AG09309 (cell line): ENCODE results near the gene DDX31.

Source experiments
- DNase-seq: peaks from one replicate; pipeline ENCODE4 v3.0.0-alpha.2; 2010; ENCODE audit warnings: low read depth
- H3K4me3 ChIP-seq: 2 replicates; pipeline ENCODE4 v1.5.1; 2011; ENCODE audit warnings: mild to moderate bottlenecking, low read depth, low read length, moderate library complexity; ENCODE audit not compliant: control insufficient read depth
- TF ChIP-seq, protein P1 (sequence below): IDR thresholded peaks from 2 replicates; pipeline ENCODE4 v1.5.1; 2011; ENCODE audit warnings: mild to moderate bottlenecking, low read depth, low read length, inconsistent platforms; ENCODE audit not compliant: insufficient read depth, control insufficient read depth; ENCODE audit errors: missing control alignments

DDX31 gene

DNA sequence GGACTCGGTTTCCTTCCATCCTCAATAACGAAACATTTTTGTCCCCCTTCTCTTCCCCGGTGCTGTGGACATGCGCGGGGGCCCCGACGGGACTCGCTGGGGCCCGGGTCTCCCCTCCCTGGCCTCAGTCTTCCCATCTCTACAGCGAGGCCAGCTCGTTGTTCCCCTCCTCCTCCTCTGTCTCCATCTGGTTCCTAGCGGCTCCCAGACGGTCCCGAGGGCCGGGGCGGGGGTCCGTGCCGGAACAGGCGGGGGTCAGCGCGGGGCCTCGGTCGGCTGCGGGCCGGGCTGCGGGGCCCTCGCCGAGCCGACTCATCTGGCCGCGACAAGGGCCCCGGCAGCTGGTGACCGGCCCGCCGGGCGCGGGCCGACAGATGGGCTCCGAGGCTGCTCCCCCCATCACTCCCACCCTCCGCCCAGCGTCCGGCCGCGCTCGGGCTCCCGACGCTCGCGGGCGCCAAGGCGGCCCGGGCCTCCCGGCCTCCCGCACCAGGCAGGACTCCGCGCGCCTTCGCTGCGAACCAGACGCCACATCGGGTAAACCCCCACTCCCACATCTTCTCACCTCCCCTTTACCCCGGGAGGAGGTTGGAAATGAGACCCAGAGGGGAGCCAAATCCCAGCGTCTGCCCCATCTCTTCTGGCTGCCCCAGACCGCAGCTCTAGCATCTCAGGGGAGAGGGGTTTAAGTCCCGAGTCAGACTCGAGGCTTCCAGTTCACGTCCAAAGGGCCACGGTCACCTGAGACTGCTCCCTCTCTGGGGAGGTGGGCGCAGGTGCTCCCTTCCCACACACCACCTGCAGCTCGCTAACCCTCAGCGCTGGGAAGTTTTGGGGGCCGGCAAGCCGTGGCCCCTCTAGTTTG, 79.2 kb downstream of the DDX31 start:
- TF ChIP-seq, protein P1, sequence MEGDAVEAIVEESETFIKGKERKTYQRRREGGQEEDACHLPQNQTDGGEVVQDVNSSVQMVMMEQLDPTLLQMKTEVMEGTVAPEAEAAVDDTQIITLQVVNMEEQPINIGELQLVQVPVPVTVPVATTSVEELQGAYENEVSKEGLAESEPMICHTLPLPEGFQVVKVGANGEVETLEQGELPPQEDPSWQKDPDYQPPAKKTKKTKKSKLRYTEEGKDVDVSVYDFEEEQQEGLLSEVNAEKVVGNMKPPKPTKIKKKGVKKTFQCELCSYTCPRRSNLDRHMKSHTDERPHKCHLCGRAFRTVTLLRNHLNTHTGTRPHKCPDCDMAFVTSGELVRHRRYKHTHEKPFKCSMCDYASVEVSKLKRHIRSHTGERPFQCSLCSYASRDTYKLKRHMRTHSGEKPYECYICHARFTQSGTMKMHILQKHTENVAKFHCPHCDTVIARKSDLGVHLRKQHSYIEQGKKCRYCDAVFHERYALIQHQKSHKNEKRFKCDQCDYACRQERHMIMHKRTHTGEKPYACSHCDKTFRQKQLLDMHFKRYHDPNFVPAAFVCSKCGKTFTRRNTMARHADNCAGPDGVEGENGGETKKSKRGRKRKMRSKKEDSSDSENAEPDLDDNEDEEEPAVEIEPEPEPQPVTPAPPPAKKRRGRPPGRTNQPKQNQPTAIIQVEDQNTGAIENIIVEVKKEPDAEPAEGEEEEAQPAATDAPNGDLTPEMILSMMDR, result no peak
- H3K4me3 ChIP-seq, result no peak overlapping the region
- DNase-seq, result no peak

DNA sequence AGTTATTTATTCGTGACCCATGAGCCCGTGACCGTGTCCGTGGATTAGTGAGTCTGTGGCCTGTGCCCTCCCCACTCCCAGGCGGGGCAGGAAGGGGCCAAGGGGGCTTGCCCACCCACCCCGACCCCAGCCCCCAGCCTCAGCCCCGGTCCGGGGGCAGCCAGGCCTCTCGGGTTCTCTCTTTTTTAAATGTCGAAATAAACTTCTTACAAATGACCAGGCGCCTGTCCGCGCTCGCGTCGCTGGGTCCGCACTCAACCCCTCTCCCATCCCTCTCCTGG, 79.8 kb downstream of the DDX31 start:
- no peak for DNase-seq
- H3K4me3 ChIP-seq, result no peak overlapping the region
- TF ChIP-seq, protein P1, result no peak

DNA sequence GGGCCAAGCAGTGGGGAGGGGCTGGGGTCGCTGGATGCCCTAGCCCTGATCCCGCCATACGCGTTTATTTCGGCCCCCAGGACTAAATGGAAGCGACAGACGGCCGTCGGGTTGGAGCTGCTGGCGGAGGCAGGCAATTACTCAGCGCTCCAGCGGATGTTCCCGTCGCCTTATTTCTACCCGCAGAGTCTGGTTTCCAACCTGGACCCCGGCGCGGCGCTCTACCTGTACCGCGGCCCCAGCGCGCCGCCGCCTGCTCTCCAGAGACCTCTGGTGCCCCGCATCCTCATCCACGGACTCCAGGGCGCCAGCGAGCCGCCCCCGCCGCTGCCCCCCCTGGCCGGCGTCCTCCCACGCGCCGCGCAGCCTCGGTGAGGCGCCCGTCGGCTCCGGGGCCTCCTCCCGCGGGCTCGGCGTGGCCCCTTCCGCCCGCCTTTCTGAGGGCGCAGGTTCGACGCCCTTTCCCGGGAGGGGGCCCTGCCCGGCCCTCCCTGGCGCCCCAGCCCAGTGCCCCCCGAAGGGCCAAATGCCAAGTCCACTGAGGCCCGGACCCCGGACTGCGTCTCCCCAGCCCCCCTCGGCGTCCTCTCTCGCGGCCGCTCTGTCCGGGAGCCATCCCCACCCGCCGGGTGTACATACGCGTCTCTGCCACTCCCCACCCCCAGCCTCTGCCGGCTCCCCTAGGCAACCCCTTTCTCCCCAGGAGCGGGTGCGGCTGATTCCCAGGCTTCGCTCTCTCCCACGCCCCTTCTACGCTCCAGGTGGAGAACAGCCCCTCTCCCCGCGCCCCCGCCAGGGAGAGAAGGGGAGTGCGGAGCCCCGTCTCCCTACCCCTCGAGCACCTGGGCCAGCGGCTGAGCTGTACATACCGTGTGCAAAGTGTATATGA, 80.4 kb downstream of the DDX31 start:
- no peak overlapping the region for H3K4me3 ChIP-seq
- no peak for DNase-seq
- TF ChIP-seq, protein P1, result no peak

DNA sequence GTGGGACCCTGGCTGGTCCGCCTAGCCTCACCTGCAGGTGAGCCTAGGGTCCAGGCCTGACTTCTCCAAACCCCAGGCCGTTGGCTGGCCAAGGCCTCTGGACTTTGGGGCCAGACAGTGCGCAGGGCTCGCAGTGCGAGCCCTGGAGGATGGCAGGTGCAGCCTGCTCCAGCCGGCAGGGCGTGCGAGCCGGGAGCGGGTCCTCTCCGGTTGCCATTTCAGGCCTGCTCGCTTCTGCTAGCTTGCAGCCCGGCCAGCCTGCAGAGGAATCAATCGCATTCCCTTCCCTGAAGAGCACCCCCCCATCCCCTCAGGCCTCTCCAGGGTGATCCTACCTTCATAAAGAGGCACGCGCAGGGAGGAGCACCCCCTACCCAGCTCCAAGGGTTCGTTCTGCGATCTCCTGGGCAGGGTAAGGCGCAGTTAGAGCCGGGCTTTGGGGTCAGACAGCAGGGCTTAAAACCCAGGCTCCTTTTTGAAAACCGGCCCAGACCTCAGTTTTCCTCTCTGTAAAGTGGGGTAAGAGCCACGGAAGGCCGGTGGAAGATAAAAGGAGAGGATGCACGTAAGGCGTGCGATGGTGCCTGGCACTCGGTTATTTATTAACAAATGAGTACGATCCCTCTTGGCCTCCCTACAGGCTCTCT, 81.2 kb downstream of the DDX31 start:
- DNase-seq, result no peak
- TF ChIP-seq, protein P1, result no peak
- H3K4me3 ChIP-seq, result no peak overlapping the region

DNA sequence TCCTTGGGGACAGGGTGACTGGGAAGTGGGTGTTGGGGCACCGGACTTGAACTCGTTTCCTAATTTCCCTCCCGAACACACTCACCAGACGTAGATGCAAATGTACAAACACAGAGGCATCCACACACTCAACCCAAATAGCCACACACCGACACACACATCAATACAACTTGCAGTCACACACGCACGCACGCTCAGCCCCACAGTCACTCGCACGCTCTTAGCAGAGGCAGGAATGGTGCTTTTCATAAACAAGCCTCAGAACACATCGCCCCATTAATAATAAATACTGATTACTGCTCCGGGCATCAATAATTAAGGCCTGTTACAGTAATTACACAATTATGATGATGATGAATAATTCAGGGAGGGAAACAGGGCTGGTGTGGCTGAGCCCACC, 81.7 kb downstream of the DDX31 start:
- H3K4me3 ChIP-seq, result no peak overlapping the region
- TF ChIP-seq, protein P1, result no peak
- DNase-seq, result no peak

DNA sequence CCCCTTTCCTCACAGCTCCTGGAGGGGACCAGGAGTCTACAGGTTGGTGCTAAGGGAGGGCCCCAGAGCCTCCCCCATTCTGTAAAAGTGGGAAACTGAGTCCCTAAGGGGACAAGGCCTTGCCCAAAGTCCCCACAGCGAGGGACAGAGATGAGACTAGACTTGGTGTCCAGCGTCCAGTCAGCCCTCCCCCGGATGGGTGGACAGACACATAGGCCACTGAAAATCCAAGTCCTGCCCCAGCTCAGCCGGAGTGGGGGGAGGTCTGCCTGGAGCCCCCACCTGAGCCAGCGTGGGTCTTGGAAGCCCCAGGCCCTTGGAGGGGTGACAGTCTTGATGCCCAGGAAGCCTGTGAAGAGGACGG, 82.2 kb downstream of the DDX31 start:
- no peak overlapping the region for H3K4me3 ChIP-seq
- TF ChIP-seq, protein P1, result no peak
- DNase-seq, result no peak
